ENCODE results near the gene ATF5.

The ATF5 gene

GRCh38 chr19:49895566-49896297, 33.3 kb upstream of the ATF5 start:
- no peak for DNase-seq

- peak; percentile 90 for DNase-seq
Measured at GRCh38 chr19:49896863-49897621, 32.0 kb upstream of the ATF5 start, which contains the start of gene IL4I1. IL4I1 (minus strand) TSS chr19:49896887; CDS start chr19:49896160, 727 bp downstream.

GRCh38 chr19:49904136-49904535, 24.9 kb upstream of the ATF5 start:
- DNase-seq: no peak

GRCh38 chr19:49906879-49907564, 22.0 kb upstream of the ATF5 start:
- no peak for DNase-seq

GRCh38 chr19:49907745-49908446, 21.1 kb upstream of the ATF5 start:
- no peak for DNase-seq

- DNase-seq: no peak
Measured at GRCh38 chr19:49908480-49909420, 20.3 kb upstream of the ATF5 start.

GRCh38 chr19:49910179-49910578, 18.8 kb upstream of the ATF5 start:
- DNase-seq: no peak

- peak; percentile 45 for DNase-seq
Measured at GRCh38 chr19:49911381-49912145, 17.4 kb upstream of the ATF5 start.

- DNase-seq: no peak
Measured at GRCh38 chr19:49912965-49913685, 15.9 kb upstream of the ATF5 start.

- no peak for DNase-seq
Measured at GRCh38 chr19:49913720-49914119, 15.3 kb upstream of the ATF5 start.

GRCh38 chr19:49915271-49915670, 13.7 kb upstream of the ATF5 start:
- no peak for DNase-seq

- no peak for DNase-seq
Measured at GRCh38 chr19:49916839-49917733, 11.9 kb upstream of the ATF5 start.

- no peak for DNase-seq
Measured at GRCh38 chr19:49918089-49918488, 10.9 kb upstream of the ATF5 start.

- DNase-seq: no peak
Measured at GRCh38 chr19:49920624-49921363, 8.2 kb upstream of the ATF5 start.

GRCh38 chr19:49921871-49922795, 6.9 kb upstream of the ATF5 start:
- no peak for DNase-seq

- no peak for DNase-seq
Measured at GRCh38 chr19:49923055-49924003, 5.7 kb upstream of the ATF5 start.
